Mesenteric fat pad (tissue), 1 donor: ENCODE data around the gene SPATA22. TPM values are rescaled to one million over a fixed set of nuclear protein-coding genes. Genes with fewer than 3 reads are reported as not detected.
"Not testable (repeated sequence)": the region's sequence is repeated elsewhere in the genome, so short reads cannot be mapped to it uniquely, and the experiment has no call there.

Experiments
- DNase-seq: peaks from one replicate; pipeline ENCODE4 v3.0.0-alpha.2; 2020; ENCODE audit warnings: low spot score
- total RNA-seq: library from RNA; stranded (reverse); fragmentation: NEBNext Ultra II Directional; extraction: Animal tissue kit (Norgen Biotek cat#: 25700); gene quantifications from one replicate; pipeline ENCODE4 v1.2.1, GENCODE V29; 2021
- donor health status: DM: yes; HTN: yes; CAD: no.

The SPATA22 gene
- total RNA-seq, 1 donor from 2014 or later, result not detected

DNA sequence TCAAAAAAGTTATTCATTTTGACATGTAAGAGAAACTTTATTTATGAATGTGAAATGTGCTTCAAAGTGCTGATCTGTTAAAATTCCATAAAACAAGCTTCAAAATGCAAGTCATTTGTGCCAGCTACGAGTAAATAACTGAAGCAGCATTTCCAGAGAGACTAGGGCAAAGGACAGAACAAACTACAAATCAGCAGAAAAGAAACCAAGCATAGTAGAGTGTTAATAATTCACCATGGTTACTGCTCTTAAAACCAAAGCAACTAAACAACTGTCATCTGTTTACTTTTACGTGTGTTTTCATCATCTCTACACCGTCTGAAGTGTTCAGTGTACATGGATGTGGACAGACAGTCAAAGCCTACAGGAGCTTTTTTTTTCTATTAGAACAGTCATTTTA is 2.6 kb upstream of the SPATA22 start:
- no peak for DNase-seq

GRCh38 chr17:3472137-3472536 is 518 bp upstream of the SPATA22 start:
- no peak for DNase-seq

DNA sequence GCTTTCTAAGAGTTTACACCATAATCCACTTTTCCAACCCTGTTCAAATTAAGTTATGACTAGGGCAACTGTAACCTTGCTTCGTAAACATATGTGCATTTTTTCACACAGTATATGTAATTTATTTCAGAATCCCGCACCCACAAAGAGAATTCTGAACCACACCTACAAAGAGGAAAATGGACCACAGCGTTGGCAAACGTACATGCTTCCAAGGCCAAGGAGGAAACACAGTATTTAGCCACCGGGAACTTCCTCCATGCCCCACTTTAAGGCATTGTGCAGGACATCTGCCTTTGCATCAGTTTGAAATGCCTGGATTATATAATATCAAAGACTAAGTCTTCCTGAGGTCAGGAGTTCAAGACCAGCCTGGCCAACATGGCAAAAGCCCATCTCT is 2.1 kb downstream of the SPATA22 start:
- DNase-seq, result no peak

GRCh38 chr17:3466355-3466754 is 5.3 kb downstream of the SPATA22 start:
- DNase-seq, result not testable (repeated sequence)

DNA sequence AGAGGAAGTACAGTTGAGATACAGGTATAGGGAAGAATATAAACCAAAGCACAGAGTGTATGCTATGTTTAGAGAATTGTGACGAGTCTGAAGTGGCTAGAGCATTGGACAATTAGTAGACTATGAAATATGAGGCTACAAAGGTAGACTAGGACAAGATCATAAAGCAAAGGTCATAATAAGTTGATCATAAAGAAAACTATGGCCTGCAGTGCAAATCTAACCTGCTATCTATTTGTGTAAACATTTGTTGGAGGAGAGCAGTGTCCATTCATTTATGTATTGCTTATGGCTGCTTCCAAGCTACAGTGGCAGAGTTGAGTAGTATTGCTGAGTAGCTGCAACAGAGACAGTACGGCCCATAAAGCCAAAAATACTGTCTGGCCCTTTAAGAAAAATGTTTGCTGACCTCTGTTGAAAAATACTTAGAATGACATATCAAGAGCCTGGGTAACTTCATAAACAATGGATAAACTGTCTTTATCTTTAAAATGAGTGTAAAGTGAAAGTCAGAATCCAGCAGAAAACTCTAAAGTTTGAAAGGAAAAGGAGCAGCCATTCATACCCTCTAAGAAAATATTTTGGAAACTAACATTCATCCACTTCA is 23.5 kb downstream of the SPATA22 start:
- no peak for DNase-seq

- no peak for DNase-seq
These were observed 24.0 kb downstream of the SPATA22 start for GRCh38 chr17:3447625-3448024.

DNA sequence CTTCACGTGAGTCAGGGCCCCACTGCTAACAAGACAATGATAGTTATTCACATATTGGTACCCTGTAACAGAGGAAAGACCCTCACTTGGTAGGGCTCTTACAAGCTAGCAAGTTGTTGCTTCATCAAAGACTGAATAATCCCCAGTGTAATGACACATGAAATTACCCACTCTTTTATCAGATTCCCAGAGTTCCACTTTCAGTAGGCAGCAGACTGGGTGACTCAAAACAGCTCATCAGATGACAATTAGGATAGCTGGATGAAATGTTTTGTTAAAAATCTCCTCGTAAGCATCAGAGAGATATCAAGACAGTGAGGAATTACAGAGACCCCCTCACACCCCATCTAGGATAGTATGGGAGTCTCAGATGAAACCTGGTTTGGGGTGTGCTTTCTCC is 31.2 kb downstream of the SPATA22 start:
- DNase-seq, result no peak

DNA sequence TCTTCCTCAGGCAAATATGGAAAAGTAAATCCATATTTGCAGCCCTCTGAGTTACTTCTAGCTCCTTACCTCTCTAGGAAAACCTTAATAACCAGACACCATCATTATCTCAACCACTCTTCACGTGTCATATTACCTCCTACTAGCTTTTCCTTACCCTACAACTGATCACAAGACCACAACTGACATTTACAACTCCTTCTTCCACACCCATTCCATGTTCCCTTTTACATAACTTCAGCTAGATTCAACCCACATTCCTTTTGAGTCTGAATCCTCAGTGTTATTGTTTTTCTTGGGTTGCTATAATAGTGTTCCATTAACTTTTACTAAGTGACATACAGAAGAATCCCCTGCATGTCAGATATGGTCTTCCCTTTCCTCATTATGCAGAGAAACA is 33.3 kb downstream of the SPATA22 start:
- DNase-seq, result no peak

DNA sequence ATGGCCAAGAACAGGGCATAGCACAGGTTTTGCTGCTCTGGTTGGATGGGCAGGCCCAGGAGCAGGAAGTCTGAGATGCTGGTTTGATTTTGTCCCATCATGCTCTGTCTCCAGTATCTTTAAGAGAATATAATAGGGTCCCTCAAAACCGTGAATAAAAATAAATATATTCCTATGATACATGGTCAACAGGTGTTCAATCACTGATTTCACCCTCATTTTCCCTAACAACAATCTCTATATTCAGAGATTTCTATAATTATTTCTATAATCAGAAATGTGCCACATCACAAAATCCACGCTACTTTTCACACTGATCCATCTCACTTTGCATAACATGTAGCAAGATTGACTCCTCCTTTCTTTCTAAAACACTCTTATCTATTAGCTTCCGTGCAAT is 37.9 kb downstream of the SPATA22 start, which contains the start of gene OR1E2:
Gene OR1E2, minus strand, starts transcription at position 101 of the 400 bp plus-strand sequence. Its CDS starts 0 bp downstream, at position 101.
- no peak for DNase-seq

- DNase-seq, result not testable (repeated sequence)
These were observed 38.4 kb downstream of the SPATA22 start for GRCh38 chr17:3433215-3433614.

DNA sequence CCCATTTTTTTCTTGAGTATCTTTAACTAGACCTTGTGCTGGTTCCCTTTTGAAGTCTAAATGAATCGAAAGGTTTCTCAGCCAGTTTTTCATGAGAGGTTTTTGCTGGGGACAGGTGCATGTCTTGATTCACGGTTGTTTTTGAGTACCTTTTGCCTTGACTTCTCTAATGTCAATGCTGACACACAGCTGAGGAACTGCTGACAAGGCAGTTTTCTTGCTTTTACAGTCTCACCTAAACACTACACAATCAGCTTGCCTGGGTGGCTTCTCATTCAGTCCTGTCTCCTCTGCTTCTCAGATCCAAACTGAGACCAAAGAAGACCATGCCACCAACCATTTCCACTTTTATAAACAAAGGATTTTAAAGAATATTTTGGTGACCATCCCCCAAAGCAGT is 53.4 kb downstream of the SPATA22 start:
- no peak for DNase-seq

- DNase-seq, result no peak
These were observed 56.0 kb downstream of the SPATA22 start for GRCh38 chr17:3415610-3416009.

DNA sequence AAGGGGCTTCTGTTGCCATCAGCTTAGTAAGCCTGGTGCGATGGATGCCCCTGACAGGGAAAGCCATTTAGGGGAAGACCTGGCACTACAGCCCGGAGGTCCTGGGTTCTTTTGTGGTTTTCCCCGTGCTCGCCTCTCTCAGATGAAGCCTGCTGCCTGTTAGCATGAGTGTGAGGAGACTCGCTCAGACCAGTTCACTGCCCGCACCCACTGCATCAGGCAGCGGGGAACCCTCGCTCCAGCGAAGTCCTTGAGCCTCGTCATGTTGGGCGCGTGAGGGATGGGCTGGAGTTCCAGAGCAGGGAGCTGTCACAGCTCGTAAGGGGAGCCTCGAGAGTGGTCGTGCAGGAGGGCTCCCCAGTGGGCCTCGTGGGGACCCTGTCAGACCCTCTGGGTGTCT is 59.4 kb downstream of the SPATA22 start:
- not testable (repeated sequence) for DNase-seq

DNA sequence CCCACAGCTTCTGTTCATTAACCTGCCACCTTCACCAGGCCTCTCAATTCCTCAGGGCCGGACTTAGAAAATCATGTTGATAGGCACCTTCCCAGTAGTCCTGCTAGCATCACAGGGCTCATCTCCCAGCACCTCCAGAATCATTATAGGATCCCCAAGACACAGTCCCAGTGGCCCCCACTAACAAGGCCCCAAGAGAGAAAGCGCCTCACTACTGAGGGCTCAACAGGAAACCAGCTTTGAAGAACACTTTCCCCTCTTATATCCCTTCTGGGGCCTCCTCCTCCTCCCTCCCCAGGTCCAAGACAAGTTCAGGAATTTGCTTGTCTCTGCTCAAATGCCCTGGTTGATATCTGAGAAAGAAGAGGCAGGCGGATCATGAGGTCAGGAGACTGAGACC is 60.5 kb downstream of the SPATA22 start, which contains the start of gene OR3A3:
Gene OR3A3, plus strand, starts transcription at position 301 of the 400 bp plus-strand sequence.
- DNase-seq, result no peak

GRCh38 chr17:3403856-3404255 is 67.8 kb downstream of the SPATA22 start:
- DNase-seq, result not testable (repeated sequence)

- no peak for DNase-seq
These were observed 69.8 kb downstream of the SPATA22 start for GRCh38 chr17:3401786-3402185.

DNA sequence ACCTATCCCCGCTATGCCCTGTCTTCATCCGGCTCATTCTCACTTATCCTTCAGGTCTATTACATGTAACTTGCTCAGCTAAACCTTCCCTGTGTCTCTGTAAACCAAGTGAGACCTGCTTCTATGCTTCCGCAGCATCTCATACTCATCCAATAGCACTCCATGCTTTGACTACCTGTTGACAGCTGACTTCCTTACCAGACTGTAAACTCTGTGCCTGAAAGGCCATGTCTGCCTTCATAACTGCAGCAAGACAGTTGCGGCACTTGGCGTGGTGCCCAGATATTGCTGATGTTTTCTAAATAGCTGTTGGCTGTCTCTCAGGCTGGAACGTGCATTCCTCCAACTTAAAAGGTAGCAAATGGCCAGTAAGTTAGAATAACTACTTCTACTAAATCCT is 71.6 kb downstream of the SPATA22 start:
- no peak for DNase-seq

DNA sequence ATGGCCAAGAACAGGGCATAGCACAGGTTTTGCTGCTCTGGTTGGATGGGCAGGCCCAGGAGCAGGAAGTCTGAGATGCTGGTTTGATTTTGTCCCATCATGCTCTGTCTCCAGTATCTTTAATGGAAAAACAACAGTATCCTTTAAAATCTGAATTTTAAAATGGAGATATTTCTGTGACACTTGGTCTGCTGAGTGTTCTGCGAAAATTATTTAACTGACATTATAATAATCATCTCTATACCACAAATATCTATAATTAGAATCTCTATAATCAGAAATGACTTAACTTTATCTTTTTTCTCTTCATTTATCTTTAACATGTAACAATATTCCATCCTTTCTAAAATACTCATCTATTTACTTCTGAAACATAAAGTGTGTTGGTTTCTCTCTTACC is 73.3 kb downstream of the SPATA22 start, which contains the start of gene OR1E1:
Gene OR1E1, minus strand, starts transcription at position 101 of the 400 bp plus-strand sequence. Its CDS starts 0 bp downstream, at position 101.
- no peak for DNase-seq

- not testable (repeated sequence) for DNase-seq
These were observed 73.8 kb downstream of the SPATA22 start for GRCh38 chr17:3397801-3398200.
